DMS153 treated with DMSO at 0.1 percent for 48 hours (cell line): Measurements from ENCODE around the gene LEF1.
"Not testable (repeated sequence)": the region's sequence is repeated elsewhere in the genome, so short reads cannot be mapped to it uniquely, and the experiment has no call there.

ENCODE experiments used
- DNase-seq: peaks from one replicate; lab custom pipeline; 2025; ENCODE audit not compliant: unreplicated experiment; lab: John Stamatoyannopoulos, UW

Gene LEF1

DNA sequence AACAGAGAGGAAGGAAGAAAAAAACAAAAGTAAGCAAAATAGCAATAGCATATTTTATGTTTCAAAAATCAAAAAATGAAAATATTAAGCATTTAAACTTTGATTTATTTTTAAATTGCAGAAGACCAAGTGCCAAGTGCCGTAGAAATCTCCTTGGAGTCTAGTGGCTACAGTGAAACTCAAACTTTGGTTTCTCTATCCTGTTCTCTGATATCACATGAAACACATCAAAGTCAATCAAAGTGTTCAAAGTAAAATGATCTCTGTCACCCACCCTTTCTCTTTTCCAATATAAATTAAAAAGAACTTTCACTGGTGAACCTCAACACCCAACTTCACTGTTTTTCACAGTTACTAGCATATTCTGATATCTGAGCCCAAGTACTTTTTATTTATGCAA lies 98.0 kb downstream of the LEF1 start:
- no peak for DNase-seq

- no peak for DNase-seq
Measured at GRCh38 chr4:108068442-108068841, 100.3 kb downstream of the LEF1 start.

DNA sequence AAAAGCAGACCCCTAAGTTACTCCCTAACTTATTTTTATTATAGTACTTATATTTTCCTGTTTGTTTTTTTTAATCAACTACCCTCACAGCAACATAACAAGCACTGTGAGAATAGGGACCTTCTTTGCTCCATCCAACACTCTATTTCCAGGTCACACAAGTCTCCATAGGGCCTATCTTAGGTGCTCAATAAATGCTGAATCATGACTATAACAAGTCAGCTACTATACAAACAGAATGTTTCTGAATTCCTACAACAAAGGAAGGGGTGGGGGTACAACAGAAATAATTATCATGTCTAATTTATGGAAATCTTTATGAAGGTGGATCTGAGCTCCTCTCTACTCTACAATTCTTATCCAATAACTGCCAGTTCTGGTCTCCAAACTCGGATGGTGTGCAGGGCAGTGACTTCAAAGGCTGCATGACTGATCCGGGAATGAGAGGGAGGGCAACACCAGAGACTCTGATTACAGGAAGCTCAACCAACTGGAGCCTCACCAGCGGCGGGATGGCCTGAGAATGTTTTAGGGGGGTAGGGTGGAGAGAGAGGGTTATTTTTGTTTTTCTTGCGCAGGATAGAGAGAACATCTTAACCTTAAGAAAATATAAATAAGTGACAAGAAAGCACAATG lies 107.9 kb downstream of the LEF1 start:
- DNase-seq: no peak

GRCh38 chr4:108060164-108060563 lies 108.6 kb downstream of the LEF1 start:
- DNase-seq: peak; percentile 26

GRCh38 chr4:108058685-108059440 lies 109.9 kb downstream of the LEF1 start:
- DNase-seq: peak; percentile 5

- no peak for DNase-seq
Measured at GRCh38 chr4:108056418-108056817, 112.3 kb downstream of the LEF1 start.

- no peak for DNase-seq
Measured at GRCh38 chr4:108055787-108056186, 112.9 kb downstream of the LEF1 start.

GRCh38 chr4:108054025-108054638 lies 114.6 kb downstream of the LEF1 start:
- no peak for DNase-seq

DNA sequence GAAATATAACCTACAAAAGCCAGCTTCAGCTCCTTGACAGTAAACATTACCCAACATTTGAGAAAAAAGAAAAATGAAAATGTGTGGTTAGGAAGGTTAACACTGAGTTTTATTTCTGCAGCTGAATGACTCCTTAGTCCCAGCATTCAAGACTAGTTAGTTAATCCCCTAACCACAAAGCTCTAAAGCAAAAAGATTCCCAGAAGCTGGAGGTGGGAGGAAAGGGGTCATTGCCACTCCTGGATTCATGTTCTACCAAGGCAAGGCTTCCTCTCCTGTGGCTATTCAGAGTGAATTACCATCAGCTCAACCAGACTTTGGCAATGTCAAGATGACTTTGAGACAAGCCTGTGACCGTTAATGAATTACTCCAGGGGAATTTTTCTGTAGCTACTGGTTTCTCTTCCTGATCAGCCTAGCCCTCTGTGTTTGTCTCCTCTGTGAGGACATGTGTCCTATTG lies 115.5 kb downstream of the LEF1 start:
- no peak for DNase-seq

DNA sequence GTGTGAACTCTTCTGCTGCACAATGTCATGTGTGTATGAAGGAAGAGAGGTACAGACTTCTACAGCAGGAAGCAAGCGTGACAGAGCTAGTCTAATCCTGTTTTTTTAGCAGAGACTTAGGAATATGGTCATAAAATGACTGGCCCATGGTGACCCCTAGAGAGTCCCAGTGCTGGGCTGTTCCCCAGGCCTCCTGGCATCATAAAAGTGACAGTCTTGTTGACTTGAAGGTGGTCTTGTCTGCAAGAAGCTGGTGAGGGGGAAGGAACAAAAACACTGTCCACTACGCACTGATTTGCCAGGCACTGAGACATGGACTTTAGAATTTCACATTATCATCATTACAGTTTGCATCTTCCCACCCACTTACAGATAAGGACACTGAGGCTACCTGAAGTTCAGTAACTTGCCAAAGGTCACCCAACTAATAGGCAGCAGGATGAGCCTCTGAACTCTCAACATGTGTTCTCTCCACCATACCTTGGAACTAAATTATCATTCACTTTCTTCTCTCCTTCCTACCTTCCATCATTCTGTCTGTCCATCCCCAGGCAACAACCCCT lies 116.1 kb downstream of the LEF1 start:
- DNase-seq: no peak

DNA sequence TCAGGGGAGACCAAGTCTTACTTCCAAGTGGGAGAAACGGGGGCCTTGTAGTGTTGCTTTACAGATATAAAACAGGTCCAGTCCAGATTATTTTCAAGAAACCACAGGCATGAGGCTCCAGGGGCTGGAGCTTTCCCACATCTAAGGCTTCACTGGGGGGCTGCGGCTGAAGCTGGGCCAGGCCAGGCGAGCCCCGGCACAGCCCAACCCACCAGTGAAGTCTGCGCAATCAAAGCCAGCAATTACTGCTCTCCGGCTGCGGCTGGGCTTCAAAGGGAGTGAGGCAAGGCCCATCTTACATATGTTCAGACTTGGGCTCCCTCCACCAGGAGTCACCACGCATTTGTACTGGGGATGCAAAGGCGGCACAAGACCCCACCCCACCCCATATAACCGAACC lies 117.4 kb downstream of the LEF1 start:
- no peak for DNase-seq

DNA sequence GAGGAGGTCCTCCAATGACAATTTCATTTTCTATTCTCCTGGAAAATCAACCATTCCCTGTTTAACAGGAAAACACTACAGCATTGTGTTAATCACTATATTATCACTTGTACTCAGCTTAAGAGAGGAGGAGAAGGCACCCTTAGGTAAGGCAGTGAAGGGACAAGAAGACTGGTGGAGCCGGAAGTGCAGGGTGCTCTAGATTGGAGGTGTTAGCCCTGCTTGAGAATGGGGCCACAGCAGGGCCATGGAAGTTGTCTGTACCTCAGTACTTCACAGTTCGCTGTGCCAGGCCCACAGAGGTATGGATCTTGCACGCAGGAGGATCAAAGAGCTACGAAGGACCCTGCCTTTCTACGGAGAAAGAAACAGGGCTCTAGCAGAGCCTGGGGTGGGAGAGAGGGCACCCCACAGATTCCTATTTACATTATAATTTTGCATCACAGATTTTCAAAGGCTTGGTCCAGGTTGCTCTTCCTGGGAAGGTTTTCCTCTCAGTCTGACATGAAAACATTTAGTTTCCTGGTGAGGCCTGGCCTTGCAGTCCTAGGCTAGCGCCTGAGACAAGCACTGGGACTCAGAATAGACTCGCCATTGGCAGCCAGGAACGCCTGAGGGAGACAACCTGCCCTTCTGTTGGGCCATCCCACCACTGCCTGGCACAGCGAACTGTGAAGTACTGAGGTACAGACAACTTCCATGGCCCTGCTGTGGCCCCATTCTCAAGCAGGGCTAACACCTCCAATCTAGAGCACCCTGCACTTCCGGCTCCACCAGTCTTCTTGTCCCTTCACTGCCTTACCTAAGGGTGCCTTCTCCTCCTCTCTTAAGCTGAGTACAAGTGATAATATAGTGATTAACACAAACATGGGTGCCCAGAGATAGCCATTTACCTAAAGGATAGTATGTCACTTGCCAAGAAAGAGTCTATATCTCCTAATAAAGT lies 118.3 kb downstream of the LEF1 start:
- DNase-seq: not testable (repeated sequence)

GRCh38 chr4:108049406-108049805 lies 119.3 kb downstream of the LEF1 start:
- no peak for DNase-seq

DNA sequence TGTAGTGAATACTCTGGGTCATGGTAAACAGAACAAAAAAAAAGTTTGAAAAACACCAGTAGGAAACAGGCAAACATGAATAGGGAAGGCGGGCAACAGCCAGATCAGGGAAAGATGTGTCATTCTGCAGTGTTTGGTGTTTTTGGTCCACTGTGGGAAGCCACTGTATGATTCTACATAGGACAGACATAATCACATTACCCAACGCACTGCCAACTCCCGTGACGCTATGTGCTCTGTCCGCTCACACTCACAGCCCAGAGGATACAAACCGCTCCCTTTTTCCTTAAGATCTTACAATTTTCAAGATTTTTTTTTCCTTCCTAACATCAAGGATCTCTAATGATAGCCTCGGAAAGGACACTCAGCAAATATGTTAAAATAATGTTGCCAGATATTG lies 119.7 kb downstream of the LEF1 start:
- DNase-seq: no peak

GRCh38 chr4:108048157-108048556 lies 120.6 kb downstream of the LEF1 start:
- DNase-seq: no peak

- no peak for DNase-seq
Measured at GRCh38 chr4:108047199-108047598, 121.5 kb downstream of the LEF1 start.

DNA sequence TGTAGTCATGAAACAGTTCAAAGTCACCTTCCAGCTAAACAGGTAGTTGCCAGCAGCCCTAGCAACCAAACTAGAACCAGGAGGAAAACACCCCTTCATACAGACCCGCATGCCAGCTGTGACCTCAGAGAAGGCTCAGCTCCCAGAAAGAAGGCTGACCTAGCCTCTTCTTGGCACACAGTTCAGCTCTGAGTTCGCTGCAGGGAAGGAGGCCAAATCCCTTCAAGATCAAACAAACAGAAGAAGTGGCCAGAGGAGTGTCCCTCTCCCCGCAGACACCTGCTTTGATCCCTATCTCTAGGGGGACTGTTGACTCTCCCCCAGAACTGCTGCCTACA lies 123.1 kb downstream of the LEF1 start:
- no peak for DNase-seq

GRCh38 chr4:108044951-108045686 lies 123.6 kb downstream of the LEF1 start:
- DNase-seq: no peak

DNA sequence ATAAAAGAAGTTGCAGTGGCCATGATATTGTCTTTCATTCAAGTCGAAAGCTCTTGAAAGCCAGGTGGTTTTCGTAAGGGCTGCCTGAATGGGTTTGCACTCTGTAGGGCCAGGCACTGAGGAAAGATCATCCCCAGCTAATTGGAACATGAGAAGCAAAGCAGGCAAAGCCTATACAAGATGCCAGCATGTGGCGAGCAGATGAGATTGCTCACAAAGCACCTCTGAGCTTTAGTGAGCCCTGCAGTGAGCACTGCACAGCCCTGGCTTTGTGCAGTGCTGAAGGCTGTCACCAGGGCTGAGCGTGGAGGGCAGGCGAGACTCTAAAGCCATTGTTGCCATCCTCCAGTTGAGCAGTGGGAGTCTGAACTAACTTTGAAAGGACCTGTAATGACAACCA lies 125.2 kb downstream of the LEF1 start:
- DNase-seq: peak; percentile 16

- no peak for DNase-seq
Measured at GRCh38 chr4:108042927-108043326, 125.8 kb downstream of the LEF1 start.
